Measurements from ENCODE around the gene MAML3.

MAML3 gene

GRCh38 chr4:139901531-139902320, 252.3 kb downstream of the MAML3 start:
- no peak overlapping the region for H3K4me3 ChIP-seq (ENCODE audit: low read depth, low read length, poor library complexity, severe bottlenecking)
- no peaks in the 10 kb centered on the region for H3K4me1 ChIP-seq (ENCODE audit: insufficient read depth, low read length, severe bottlenecking)
- no peak overlapping the region for H2AFZ ChIP-seq (ENCODE audit: low read length)
- H3K4me2 ChIP-seq (ENCODE audit: low read length): no peak overlapping the region
- H3K27me3 ChIP-seq (ENCODE audit: insufficient read depth, low read length): no peaks in the 10 kb centered on the region
- TF ChIP-seq CTCF (IDR thresholded peaks at IDR 0.05; ENCODE audit: low read length) (no peak), EZH2 (IDR thresholded peaks at IDR 0.05; ENCODE audit: borderline replicate concordance, low read length) (no peak)
- H3K27ac ChIP-seq (ENCODE audit: low read depth, low read length, poor library complexity, severe bottlenecking): no peak overlapping the region
- no peaks in the 10 kb centered on the region for H3F3A ChIP-seq (ENCODE audit: insufficient read depth, low read length)
- H3K9me3 ChIP-seq (ENCODE audit: low read length): no peaks in the 10 kb centered on the region
- no peaks in the 10 kb centered on the region for H3K9me2 ChIP-seq (ENCODE audit: low read depth, low read length)
- H3K79me2 ChIP-seq (ENCODE audit: insufficient read depth, low read length): no peaks in the 10 kb centered on the region
- no peaks in the 10 kb centered on the region for H4K20me1 ChIP-seq (ENCODE audit: insufficient read depth, low read length)
- H3K9ac ChIP-seq (ENCODE audit: low read length): no peak overlapping the region
- no peaks in the 10 kb centered on the region for H3K36me3 ChIP-seq (ENCODE audit: insufficient read depth, low read length)

GRCh38 chr4:139900964-139901376, 253.0 kb downstream of the MAML3 start:
- H2AFZ ChIP-seq (ENCODE audit: low read length): no peak overlapping the region
- H3K4me2 ChIP-seq (ENCODE audit: low read length): no peak overlapping the region
- no peaks in the 10 kb centered on the region for H3K4me1 ChIP-seq (ENCODE audit: insufficient read depth, low read length, severe bottlenecking)
- no peak overlapping the region for H3K4me3 ChIP-seq (ENCODE audit: low read depth, low read length, poor library complexity, severe bottlenecking)
- no peaks in the 10 kb centered on the region for H4K20me1 ChIP-seq (ENCODE audit: insufficient read depth, low read length)
- H3K9me3 ChIP-seq (ENCODE audit: low read length): no peaks in the 10 kb centered on the region
- H3K27ac ChIP-seq (ENCODE audit: low read depth, low read length, poor library complexity, severe bottlenecking): no peak overlapping the region
- H3K9ac ChIP-seq (ENCODE audit: low read length): no peak overlapping the region
- H3K36me3 ChIP-seq (ENCODE audit: insufficient read depth, low read length): no peaks in the 10 kb centered on the region
- no peaks in the 10 kb centered on the region for H3K9me2 ChIP-seq (ENCODE audit: low read depth, low read length)
- no peaks in the 10 kb centered on the region for H3K79me2 ChIP-seq (ENCODE audit: insufficient read depth, low read length)
- H3K27me3 ChIP-seq (ENCODE audit: insufficient read depth, low read length): no peaks in the 10 kb centered on the region
- no peaks in the 10 kb centered on the region for H3F3A ChIP-seq (ENCODE audit: insufficient read depth, low read length)
- TF ChIP-seq EZH2 (IDR thresholded peaks at IDR 0.05; ENCODE audit: borderline replicate concordance, low read length) (no peak), CTCF (IDR thresholded peaks at IDR 0.05; ENCODE audit: low read length) (no peak)

- Histone ChIP-seq H3K4me2 (ENCODE audit: low read length) (no peak overlapping the region), H3K27me3 (ENCODE audit: insufficient read depth, low read length) (no peaks in the 10 kb centered on the region), H3K9ac (ENCODE audit: low read length) (no peak overlapping the region), H3F3A (ENCODE audit: insufficient read depth, low read length) (no peaks in the 10 kb centered on the region), H2AFZ (ENCODE audit: low read length) (no peak overlapping the region), H3K9me2 (ENCODE audit: low read depth, low read length) (no peaks in the 10 kb centered on the region), H3K36me3 (ENCODE audit: insufficient read depth, low read length) (no peaks in the 10 kb centered on the region), H3K27ac (ENCODE audit: low read depth, low read length, poor library complexity, severe bottlenecking) (no peak overlapping the region), H4K20me1 (ENCODE audit: insufficient read depth, low read length) (no peaks in the 10 kb centered on the region), H3K9me3 (ENCODE audit: low read length) (no peaks in the 10 kb centered on the region), H3K4me3 (ENCODE audit: low read depth, low read length, poor library complexity, severe bottlenecking) (no peak overlapping the region), H3K79me2 (ENCODE audit: insufficient read depth, low read length) (no peaks in the 10 kb centered on the region), H3K4me1 (ENCODE audit: insufficient read depth, low read length, severe bottlenecking) (no peaks in the 10 kb centered on the region)
- no peak for TF ChIP-seq CTCF (IDR thresholded peaks at IDR 0.05; ENCODE audit: low read length)
- TF ChIP-seq EZH2 (IDR thresholded peaks at IDR 0.05; ENCODE audit: borderline replicate concordance, low read length): no peak
These were observed 254.6 kb downstream of the MAML3 start for GRCh38 chr4:139899346-139899745.
